GM12878 (cell line): ENCODE data around the gene SORT1. TPM values are rescaled to one million over a fixed set of nuclear protein-coding genes. Genes with fewer than 3 reads are reported as not detected.

ENCODE experiments used
- ATAC-seq: fragments of 200-7000 bp; cut with Tn5 transposase; 3 replicates; pipeline ENCODE4 v1.9.1; 2020; ENCODE audit warnings: mild to moderate bottlenecking, moderate library complexity
- BruUV-seq: library from RNA; stranded (reverse); fragments of 400-500 nt; replicated peaks from 2 replicates; lab custom pipeline; 2021; lab: Mats Ljungman, UMichigan
- CTCF ChIA-PET: fragments of 300-600 bp; sonication (Branson Sonifier 250); formaldehyde crosslinking; extraction: SDS; loops from one replicate; lab custom pipeline; 2021; ENCODE audit warnings: inconsistent platforms; lab: Yijun Ruan, JAX
- POLR2A ChIA-PET: fragments of 350-600 bp; formaldehyde crosslinking; extraction: SDS; loops from one replicate; lab custom pipeline; 2021; ENCODE audit warnings: inconsistent platforms; lab: Charles Lee
- RAD21 ChIA-PET: fragments of 300-600 bp; sonication (Branson Sonifier 250); formaldehyde crosslinking; loops from one replicate; lab custom pipeline; 2023; ENCODE audit warnings: antibody characterized with exemption; ENCODE audit not compliant: unreplicated experiment; lab: Charles Lee
- SMC1A ChIA-PET: fragments of 300-600 bp; sonication (Branson Sonifier 250); formaldehyde crosslinking; loops from one replicate; lab custom pipeline; 2023; ENCODE audit not compliant: unreplicated experiment, uncharacterized antibody; lab: Charles Lee
- DNase-seq: peaks from one replicate; pipeline ENCODE4 v3.0.0-alpha.2; 2011; ENCODE audit warnings: low read depth, low spot score
- FAIRE-seq: peaks from 3 replicates; lab custom pipeline; 2011; peaks lifted over from hg19 to GRCh38; lab: Jason Lieb, UNC
- H2AFZ ChIP-seq: 2 replicates; pipeline ENCODE4 v1.6.0; 2011; ENCODE audit warnings: low read depth, low read length, control low read depth; ENCODE audit not compliant: control insufficient read depth
- H3K27ac ChIP-seq: 2 replicates; pipeline ENCODE4 v1.5.1; 2011; ENCODE audit warnings: control low read depth; ENCODE audit not compliant: control insufficient read depth, insufficient read depth
- H3K27me3 ChIP-seq, 2 experiments: replicated peaks in 1 of 2; 2 replicates each; pipeline versions ENCODE4 v1.6.0 to v1.6.1; 2011; ENCODE audit warnings: low read length in 1 of 2; ENCODE audit not compliant: control insufficient read depth in 2 of 2, insufficient read depth in 2 of 2
- H3K36me3 ChIP-seq, 2 experiments: 2 replicates each; pipeline ENCODE4 v1.5.1; 2011; ENCODE audit warnings: low read length in 1 of 2; ENCODE audit not compliant: control insufficient read depth in 2 of 2, insufficient read depth in 2 of 2
- H3K4me1 ChIP-seq: 2 replicates; pipeline ENCODE4 v1.6.1; 2011; ENCODE audit warnings: mild to moderate bottlenecking, low read length, moderate library complexity, mixed read lengths; ENCODE audit not compliant: control insufficient read depth, insufficient read depth
- H3K4me2 ChIP-seq: 2 replicates; pipeline ENCODE4 v1.6.0; 2011; ENCODE audit warnings: control low read depth; ENCODE audit not compliant: control insufficient read depth, insufficient read depth
- H3K4me3 ChIP-seq: fragments of 200-600 bp; sonication (generic); 2 replicates; pipeline ENCODE4 v1.5.1; 2016
- H3K79me2 ChIP-seq: 2 replicates; pipeline ENCODE4 v1.6.0; 2011; ENCODE audit warnings: low read length; ENCODE audit not compliant: control insufficient read depth, insufficient read depth
- H3K9ac ChIP-seq: 2 replicates; pipeline ENCODE4 v1.8.0; 2011; ENCODE audit warnings: low read length, control low read depth, mixed read lengths; ENCODE audit not compliant: control insufficient read depth, insufficient read depth
- H3K9me3 ChIP-seq: replicated peaks from 3 replicates; pipeline ENCODE4 v1.5.1; 2011; ENCODE audit warnings: mild to moderate bottlenecking, low read length; ENCODE audit not compliant: control insufficient read depth, insufficient read depth
- H4K20me1 ChIP-seq: 2 replicates; pipeline ENCODE4 v1.6.0; 2011; ENCODE audit not compliant: control insufficient read depth, insufficient read depth
- CEBPZ ChIP-seq: fragments of 150-350 bp; IDR thresholded peaks from 2 replicates; pipeline ENCODE4 v1.6.1; 2016; ENCODE audit warnings: low read depth, low read length
- ETV6 ChIP-seq, 2 experiments: fragments of 450-650 bp in 1 of 2; IDR thresholded peaks in 1 of 2; conservative IDR thresholded peaks in 1 of 2; 2 replicates each; pipeline ENCODE4 v1.6.1; 2014; ENCODE audit warnings: antibody characterized with exemption in 1 of 2, borderline replicate concordance in 1 of 2, low read depth in 1 of 2, mild to moderate bottlenecking in 1 of 2, moderate library complexity in 1 of 2
- NKRF ChIP-seq: fragments of 450-650 bp; conservative IDR thresholded peaks from 2 replicates; pipeline ENCODE4 v1.6.1; 2017; ENCODE audit warnings: mild to moderate bottlenecking, moderate library complexity
- SIX5 ChIP-seq: IDR thresholded peaks from 2 replicates; pipeline ENCODE4 v1.6.1; 2011; ENCODE audit warnings: mild to moderate bottlenecking, low read depth, low read length, moderate library complexity; ENCODE audit not compliant: severe bottlenecking
- TAF1 ChIP-seq: IDR thresholded peaks from 2 replicates; pipeline ENCODE4 v1.6.1; 2011; ENCODE audit warnings: mild to moderate bottlenecking, low read depth, low read length, borderline replicate concordance
- WGBS: methylation state at CpG from one replicate; pipeline ENCODE4 v1.1.6; 2016; ENCODE audit warnings: low lambda C conversion rate; ENCODE audit not compliant: insufficient replicate concordance, insufficient coverage; ENCODE audit errors: missing lambda C conversion rate; 5-methylcytosine and 5-hydroxymethylcytosine counted together
- in situ Hi-C: fragments of 300-500 bp; cut with MboI; formaldehyde crosslinking; loops from 9 replicates; pipeline ENCODE4 v1.14.3; 2018; ENCODE audit warnings: mixed read lengths
- intact Hi-C: fragments of 100-400 bp; cut with micrococcal nuclease; formaldehyde crosslinking; loops from one replicate; pipeline ENCODE4 v1.14.2; 2022; ENCODE audit not compliant: unreplicated experiment
- polyA plus RNA-seq, 11 experiments: library from polyadenylated mRNA; depleted of rRNA in 4 of 11; unstranded in 6 of 11; stranded (reverse) in 5 of 11; fragments of >200 nt; fragmentation: Nextera tagmentation in 4 of 11; fragmentation: Illumina TruSeq in 1 of 11; extraction: Ambion mirVana in 4 of 11; extraction: Trizol in 1 of 11; gene quantifications; 1 replicate in 1 of 11; 2 replicates in 10 of 11; pipeline versions ENCODE4 v1.2.1 to v1.2.3, GENCODE V29; 2011 to 2016; ENCODE audit warnings: inconsistent platforms in 2 of 11, missing spikeins in 2 of 11, low read depth in 1 of 11
- total RNA-seq, 4 experiments: library from RNA; depleted of rRNA in 3 of 4; stranded (reverse); fragments of >200 nt in 3 of 4; fragmentation: Illumina TruSeq in 1 of 4; extraction: Trizol in 1 of 4; gene quantifications; 2 replicates each; pipeline versions ENCODE4 v1.2.1 to v1.2.3, GENCODE V29; 2013 to 2021

SORT1 gene
- total and polyA plus RNA-seq, 10 of the 15 experiments (the other 5 are each of a cell fraction or from before 2014, with no cell fraction given) = 0.06 to 1.9 (median 0.33) TPM; not detected in 1

- Histone ChIP-seq H3K4me1 (peaks cover 27% of the 10 kb centered on the region), H3K4me3 (no peak overlapping the region), H3K27me3 (no peaks in the 10 kb centered on the region), H3K79me2 (no peaks in the 10 kb centered on the region), H3K4me2 (no peak overlapping the region), H3K36me3 (no peaks in the 10 kb centered on the region), H3K27ac (no peak overlapping the region), H3K9me3 (no peaks in the 10 kb centered on the region), H4K20me1 (no peaks in the 10 kb centered on the region), H3K9ac (no peak overlapping the region), H2AFZ (no peak overlapping the region)
- no peak for FAIRE-seq
- ChIA-PET CTCF (interaction anchor here (1.6 to 4.4 kb wide), 2 partner anchors 11 to 150 kb away, joined by 4 to 33 read pairs; no protein-coding TSS in a partner anchor), RAD21 (no interaction called here), POLR2A (no interaction called here), SMC1A (interaction anchor here (0.8 to 2.2 kb wide), 4 partner anchors 10 to 428 kb away, joined by 3 to 14 read pairs (median 4); partner anchors contain the start of gene SORT1)
- 64% methylated on average over 7 of the region's 7 CpGs for WGBS
- DNase-seq = no peak
- no peak for TF ChIP-seq NKRF
- no peak for TF ChIP-seq CEBPZ
- no peak for TF ChIP-seq SIX5
- TF ChIP-seq TAF1 = no peak
- no peak for TF ChIP-seq ETV6 (conservative IDR thresholded peaks at IDR 0.05 in 1 of 2, IDR thresholded peaks at IDR 0.05 in 1 of 2; ENCODE audit: borderline replicate concordance in 1 of 2, low read depth in 1 of 2)
- intact Hi-C loops = no loop called here
- in situ Hi-C loops = no loop called here
- BruUV-seq = no TSS peak
- no peak for ATAC-seq
Observed at GRCh38 chr1:109388884-109389637, 8.7 kb downstream of the SORT1 start.
